ENCODE data around the gene ANKRD44. TPM values are rescaled to one million over a fixed set of nuclear protein-coding genes. Genes with fewer than 3 reads are reported as not detected.
A peak's percentile ranks its signal among the peaks of the same experiment; 100 is the strongest.

The ANKRD44 gene
- total and polyA plus RNA-seq, 7 donors: 0.35 to 9.3 (median 1.7) TPM

- no peaks in the 10 kb centered on the region for H3K36me3 ChIP-seq (ENCODE audit: insufficient read depth in 1 of 2, low read depth in 1 of 2)
- intact Hi-C loops (cut with DNase I): no loop called here
- DNase-seq: no peak
- H3K4me3 ChIP-seq: no peak overlapping the region
- TF ChIP-seq, protein P1, sequence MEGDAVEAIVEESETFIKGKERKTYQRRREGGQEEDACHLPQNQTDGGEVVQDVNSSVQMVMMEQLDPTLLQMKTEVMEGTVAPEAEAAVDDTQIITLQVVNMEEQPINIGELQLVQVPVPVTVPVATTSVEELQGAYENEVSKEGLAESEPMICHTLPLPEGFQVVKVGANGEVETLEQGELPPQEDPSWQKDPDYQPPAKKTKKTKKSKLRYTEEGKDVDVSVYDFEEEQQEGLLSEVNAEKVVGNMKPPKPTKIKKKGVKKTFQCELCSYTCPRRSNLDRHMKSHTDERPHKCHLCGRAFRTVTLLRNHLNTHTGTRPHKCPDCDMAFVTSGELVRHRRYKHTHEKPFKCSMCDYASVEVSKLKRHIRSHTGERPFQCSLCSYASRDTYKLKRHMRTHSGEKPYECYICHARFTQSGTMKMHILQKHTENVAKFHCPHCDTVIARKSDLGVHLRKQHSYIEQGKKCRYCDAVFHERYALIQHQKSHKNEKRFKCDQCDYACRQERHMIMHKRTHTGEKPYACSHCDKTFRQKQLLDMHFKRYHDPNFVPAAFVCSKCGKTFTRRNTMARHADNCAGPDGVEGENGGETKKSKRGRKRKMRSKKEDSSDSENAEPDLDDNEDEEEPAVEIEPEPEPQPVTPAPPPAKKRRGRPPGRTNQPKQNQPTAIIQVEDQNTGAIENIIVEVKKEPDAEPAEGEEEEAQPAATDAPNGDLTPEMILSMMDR (IDR thresholded peaks at IDR 0.05): no peak
- WGBS, 3 donors: 61 to 70% (median 62%) methylated on average over 3 of the region's 3 CpGs
- no peaks in the 10 kb centered on the region for H3K27me3 ChIP-seq (ENCODE audit: insufficient read depth in 3 of 3, low read length in 2 of 3)
- ATAC-seq: no peak
- H3K4me1 ChIP-seq: peaks cover 11% of the 10 kb centered on the region
- no peak overlapping the region for H3K27ac ChIP-seq
- H3K9me3 ChIP-seq: no peaks in the 10 kb centered on the region
Observed at GRCh38 chr2:197200051-197200761, 110.4 kb downstream of the ANKRD44 start.

GRCh38 chr2:197198890-197199289 is 111.7 kb downstream of the ANKRD44 start:
- Histone ChIP-seq H3K4me3 (peak overlapping the region; percentile 8), H3K4me1 (peaks cover 7% of the 10 kb centered on the region), H3K36me3 (ENCODE audit: insufficient read depth in 1 of 2, low read depth in 1 of 2) (no peaks in the 10 kb centered on the region), H3K27ac (no peak overlapping the region), H3K27me3 (ENCODE audit: insufficient read depth in 3 of 3, low read length in 2 of 3) (no peaks in the 10 kb centered on the region), H3K9me3 (no peaks in the 10 kb centered on the region)
- WGBS, 3 donors: 63 to 75% (median 68%) methylated on average over 12 of the region's 12 CpGs
- intact Hi-C loops (cut with DNase I): no loop called here
- DNase-seq (peak in 1 of 2 donors; percentile 24), ATAC-seq (peak in 1 of 4 donors; percentile 37)
- TF ChIP-seq, protein P1 (IDR thresholded peaks at IDR 0.05): no peak

DNA sequence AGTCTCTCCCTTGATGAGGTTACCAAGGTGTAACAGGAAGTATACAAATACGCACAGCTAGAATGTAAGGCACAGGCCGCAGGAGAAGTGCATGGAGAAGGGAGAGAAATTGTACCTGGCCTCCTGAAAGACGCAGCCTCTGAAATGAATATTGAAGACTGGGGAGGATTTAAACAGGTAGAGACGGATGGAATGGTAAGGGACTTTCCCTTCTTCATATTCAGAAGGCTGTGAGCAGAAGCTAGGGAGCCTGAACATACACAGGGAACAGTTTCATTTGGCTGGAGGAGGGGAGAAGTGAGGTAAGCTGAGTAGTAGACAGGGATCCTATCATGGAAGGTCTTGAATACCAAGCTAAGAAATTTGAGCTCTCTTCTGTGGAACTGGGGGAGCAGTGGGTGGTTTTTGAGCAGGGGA is 112.7 kb downstream of the ANKRD44 start:
- TF ChIP-seq, protein P1 (IDR thresholded peaks at IDR 0.05): no peak
- Histone ChIP-seq H3K27ac (no peak overlapping the region), H3K4me1 (peaks cover 7% of the 10 kb centered on the region), H3K36me3 (ENCODE audit: insufficient read depth in 1 of 2, low read depth in 1 of 2) (no peaks in the 10 kb centered on the region), H3K27me3 (ENCODE audit: insufficient read depth in 3 of 3, low read length in 2 of 3) (no peaks in the 10 kb centered on the region), H3K4me3 (no peak overlapping the region), H3K9me3 (no peaks in the 10 kb centered on the region)
- no peak for DNase-seq
- no peak for ATAC-seq
- intact Hi-C loops (cut with DNase I): no loop called here
- WGBS, 3 donors: 93 to 96% (median 95%) methylated on average over 4 of the region's 4 CpGs

DNA sequence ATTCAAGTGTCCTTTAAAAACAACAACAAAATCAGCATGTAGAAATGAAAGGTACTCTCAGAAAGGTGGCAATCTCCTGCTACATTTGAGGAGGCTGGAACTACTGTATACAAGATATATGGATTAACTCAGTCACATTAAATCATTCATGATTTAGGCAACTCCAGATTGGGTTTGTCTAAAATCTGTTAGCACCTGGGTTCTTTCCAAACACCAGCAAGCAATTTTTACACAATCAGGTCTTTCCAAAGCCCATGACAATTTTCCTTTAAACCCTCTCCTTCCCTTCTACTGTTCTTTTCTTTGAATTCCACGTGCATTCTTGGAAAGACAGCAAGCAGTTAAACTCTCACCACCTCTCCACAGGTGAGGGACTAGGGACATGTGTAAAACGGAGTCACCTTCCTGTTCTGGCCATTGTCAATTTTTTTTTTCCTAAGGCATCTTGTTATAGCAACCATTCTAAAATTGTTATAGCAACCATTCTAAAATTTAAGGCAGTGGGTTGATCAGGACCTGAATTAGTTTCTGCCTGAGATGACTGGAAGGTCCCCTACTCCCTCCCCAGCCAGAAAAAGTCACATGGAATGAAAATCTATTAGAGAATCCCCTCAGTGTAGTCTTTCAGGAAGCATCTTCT is 113.9 kb downstream of the ANKRD44 start:
- 8 to 20% (median 15%) methylated on average over 2 of the region's 2 CpGs for WGBS, 3 donors

More for the DNA sequence above, 113.9 kb downstream of the ANKRD44 start:
- TF ChIP-seq, protein P1 (IDR thresholded peaks at IDR 0.05): no peak
- no peak overlapping the region for H3K4me3 ChIP-seq
- H3K9me3 ChIP-seq: no peaks in the 10 kb centered on the region
- H3K4me1 ChIP-seq: peaks cover 7% of the 10 kb centered on the region
- H3K27ac ChIP-seq: no peak overlapping the region
- no peaks in the 10 kb centered on the region for H3K27me3 ChIP-seq (ENCODE audit: insufficient read depth in 3 of 3, low read length in 2 of 3)
- intact Hi-C loops (cut with DNase I): no loop called here
- DNase-seq (no peak), ATAC-seq (no peak)
- no peaks in the 10 kb centered on the region for H3K36me3 ChIP-seq (ENCODE audit: insufficient read depth in 1 of 2, low read depth in 1 of 2)
